Measurements from ENCODE around the gene POLE.

GRCh38 chr12:132659146-132659545, 28.0 kb downstream of the POLE start:
- TF ChIP-seq, protein P1, sequence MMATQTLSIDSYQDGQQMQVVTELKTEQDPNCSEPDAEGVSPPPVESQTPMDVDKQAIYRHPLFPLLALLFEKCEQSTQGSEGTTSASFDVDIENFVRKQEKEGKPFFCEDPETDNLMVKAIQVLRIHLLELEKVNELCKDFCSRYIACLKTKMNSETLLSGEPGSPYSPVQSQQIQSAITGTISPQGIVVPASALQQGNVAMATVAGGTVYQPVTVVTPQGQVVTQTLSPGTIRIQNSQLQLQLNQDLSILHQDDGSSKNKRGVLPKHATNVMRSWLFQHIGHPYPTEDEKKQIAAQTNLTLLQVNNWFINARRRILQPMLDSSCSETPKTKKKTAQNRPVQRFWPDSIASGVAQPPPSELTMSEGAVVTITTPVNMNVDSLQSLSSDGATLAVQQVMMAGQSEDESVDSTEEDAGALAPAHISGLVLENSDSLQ (IDR thresholded peaks at IDR 0.05), result no peak
- TF ChIP-seq FOXM1 (IDR thresholded peaks at IDR 0.05; ENCODE audit: borderline replicate concordance), result no peak
- TF ChIP-seq CTBP1 (IDR thresholded peaks at IDR 0.05; ENCODE audit: borderline replicate concordance), result no peak
- TF ChIP-seq LEF1 (IDR thresholded peaks at IDR 0.05; ENCODE audit: borderline replicate concordance), result no peak
- TF ChIP-seq BHLHE40 (IDR thresholded peaks at IDR 0.05; ENCODE audit: borderline replicate concordance), result no peak
- no peak for TF ChIP-seq SUZ12 (IDR thresholded peaks at IDR 0.05)
- no peak for TF ChIP-seq SP1 (IDR thresholded peaks at IDR 0.05)

All from HEK293T (cell line).